Prostate gland (tissue), 2 donors: ENCODE measurements around the gene HMGXB3. TPM values are rescaled to one million over a fixed set of nuclear protein-coding genes. Genes with fewer than 3 reads are reported as not detected.
"Not testable (repeated sequence)": the region's sequence is repeated elsewhere in the genome, so short reads cannot be mapped to it uniquely, and the experiment has no call there.

Experiments used
- DNase-seq: peaks from one replicate; pipeline ENCODE4 v3.0.0-alpha.2; 2019; ENCODE audit warnings: low spot score
- H3K27ac ChIP-seq, 2 donors: fragments of 200-600 bp; sonication (generic); 2 replicates each; pipeline ENCODE4 v1.5.1; 2017 to 2019
- H3K27me3 ChIP-seq: fragments of 200-600 bp; sonication (generic); replicated peaks from 2 replicates; pipeline ENCODE4 v1.5.1; 2019; ENCODE audit not compliant: insufficient read depth
- H3K36me3 ChIP-seq, 2 donors: fragments of 200-600 bp; sonication (generic); 1 replicate in 1 of 2; 2 replicates in 1 of 2; pipeline versions ENCODE4 v1.5.1 to v1.8.1; 2017 to 2019
- H3K4me1 ChIP-seq: fragments of 200-600 bp; sonication (generic); replicated peaks from 2 replicates; pipeline ENCODE4 v1.5.1; 2019
- H3K4me3 ChIP-seq, 2 donors: fragments of 200-600 bp; sonication (generic); 2 replicates each; pipeline ENCODE4 v1.5.1; 2017 to 2019
- H3K9me3 ChIP-seq: fragments of 200-600 bp; sonication (generic); 2 replicates; pipeline ENCODE4 v1.5.1; 2017
- POLR2A ChIP-seq: fragments of 450-650 bp; IDR thresholded peaks from one replicate; pipeline ENCODE4 v1.6.1; 2016; ENCODE audit warnings: antibody characterized with exemption, mild to moderate bottlenecking
- POLR2AphosphoS5 ChIP-seq: sonication (generic); formaldehyde crosslinking; IDR thresholded peaks from one replicate; pipeline ENCODE4 v1.6.1; 2017; ENCODE audit warnings: antibody characterized with exemption
- WGBS: methylation state at CpG from one replicate; pipeline ENCODE4 v1.1.5; 2018; 5-methylcytosine and 5-hydroxymethylcytosine counted together
- intact Hi-C: fragments of 100-400 bp; cut with DNase I; formaldehyde crosslinking; loops from one replicate; pipeline ENCODE4 v1.14.2; 2022
- total RNA-seq, 2 donors: library from RNA; depleted of rRNA; stranded (reverse); fragments of >200 nt; gene quantifications; one replicate each; pipeline ENCODE4 v1.1.0, GENCODE V29; 2016
- TF ChIP-seq, protein P1 (sequence below), 4 experiments: fragments of 200-600 bp in 2 of 4; fragments of 450-650 bp in 2 of 4; sonication (generic) in 2 of 4; IDR thresholded peaks; 1 replicate in 3 of 4; 2 replicates in 1 of 4; pipeline ENCODE4 v1.5.1; 2016 to 2019; ENCODE audit warnings: antibody characterized with exemption in 4 of 4, mild to moderate bottlenecking in 2 of 4, moderate library complexity in 2 of 4

HMGXB3 gene
- total RNA-seq, 2 donors from 2014 or later = 49.6 to 64.2 TPM

DNA sequence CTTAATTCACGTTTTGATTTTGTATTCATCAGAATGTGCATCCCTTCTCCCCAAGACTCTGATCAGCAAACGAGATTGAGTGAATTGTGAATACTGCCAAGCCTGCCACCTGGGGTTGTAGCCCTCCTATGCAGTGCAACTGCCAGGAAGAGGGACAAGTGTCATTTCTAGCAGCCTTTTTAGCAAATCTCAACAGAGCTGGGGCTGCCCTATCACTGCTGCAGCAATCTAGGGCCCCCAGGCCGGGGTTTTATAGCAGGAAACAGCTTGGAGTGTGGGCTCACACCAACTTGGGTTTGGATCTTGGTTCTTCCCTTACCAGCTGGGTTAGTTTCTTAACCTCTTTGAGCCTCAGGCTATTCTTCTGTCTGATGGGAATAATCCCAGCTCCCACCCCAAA, 81.8 kb downstream of the HMGXB3 start:
- TF ChIP-seq POLR2AphosphoS5 = no peak
- TF ChIP-seq, protein P1, sequence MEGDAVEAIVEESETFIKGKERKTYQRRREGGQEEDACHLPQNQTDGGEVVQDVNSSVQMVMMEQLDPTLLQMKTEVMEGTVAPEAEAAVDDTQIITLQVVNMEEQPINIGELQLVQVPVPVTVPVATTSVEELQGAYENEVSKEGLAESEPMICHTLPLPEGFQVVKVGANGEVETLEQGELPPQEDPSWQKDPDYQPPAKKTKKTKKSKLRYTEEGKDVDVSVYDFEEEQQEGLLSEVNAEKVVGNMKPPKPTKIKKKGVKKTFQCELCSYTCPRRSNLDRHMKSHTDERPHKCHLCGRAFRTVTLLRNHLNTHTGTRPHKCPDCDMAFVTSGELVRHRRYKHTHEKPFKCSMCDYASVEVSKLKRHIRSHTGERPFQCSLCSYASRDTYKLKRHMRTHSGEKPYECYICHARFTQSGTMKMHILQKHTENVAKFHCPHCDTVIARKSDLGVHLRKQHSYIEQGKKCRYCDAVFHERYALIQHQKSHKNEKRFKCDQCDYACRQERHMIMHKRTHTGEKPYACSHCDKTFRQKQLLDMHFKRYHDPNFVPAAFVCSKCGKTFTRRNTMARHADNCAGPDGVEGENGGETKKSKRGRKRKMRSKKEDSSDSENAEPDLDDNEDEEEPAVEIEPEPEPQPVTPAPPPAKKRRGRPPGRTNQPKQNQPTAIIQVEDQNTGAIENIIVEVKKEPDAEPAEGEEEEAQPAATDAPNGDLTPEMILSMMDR (IDR thresholded peaks at IDR 0.05) = no peak
- TF ChIP-seq POLR2A = no peak
- no peak overlapping the region for H3K4me3 ChIP-seq
- no peak for DNase-seq
- no peaks in the 10 kb centered on the region for H3K27me3 ChIP-seq
- intact Hi-C loops = no loop called here
- H3K27ac ChIP-seq = no peak overlapping the region
- no peaks in the 10 kb centered on the region for H3K9me3 ChIP-seq
- WGBS = 58% methylated on average over 3 of the region's 3 CpGs
- H3K4me1 ChIP-seq = no peaks in the 10 kb centered on the region
- H3K36me3 ChIP-seq = no peaks in the 10 kb centered on the region

DNA sequence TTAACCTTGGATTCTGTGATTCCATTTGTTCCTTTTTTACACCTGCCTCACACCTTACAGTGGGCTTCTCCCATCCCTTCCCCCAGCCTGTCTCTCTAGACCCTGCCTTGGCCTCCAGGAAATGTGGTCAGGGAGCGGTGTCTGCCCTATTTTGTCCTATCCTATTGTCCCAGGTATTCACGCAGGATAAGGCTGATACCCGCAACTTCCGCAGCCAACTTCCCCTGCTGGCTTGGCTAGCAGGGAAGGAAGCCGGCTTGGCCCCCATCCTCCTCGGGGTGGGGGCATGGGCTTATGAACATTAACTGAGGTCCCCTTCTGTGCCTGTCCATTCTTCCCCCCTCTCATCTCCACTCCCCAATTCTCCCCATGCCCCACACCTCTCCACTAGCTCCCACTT, 82.3 kb downstream of the HMGXB3 start:
- H3K36me3 ChIP-seq = no peaks in the 10 kb centered on the region
- WGBS = 89% methylated on average over 6 of the region's 6 CpGs
- DNase-seq = no peak
- intact Hi-C loops = no loop called here
- TF ChIP-seq POLR2A (no peak), POLR2AphosphoS5 (no peak)
- TF ChIP-seq, protein P1 (IDR thresholded peaks at IDR 0.05) = no peak
- H3K9me3 ChIP-seq = no peaks in the 10 kb centered on the region
- H3K27ac ChIP-seq = no peak overlapping the region
- H3K4me1 ChIP-seq = no peaks in the 10 kb centered on the region
- no peak overlapping the region for H3K4me3 ChIP-seq
- no peaks in the 10 kb centered on the region for H3K27me3 ChIP-seq

DNA sequence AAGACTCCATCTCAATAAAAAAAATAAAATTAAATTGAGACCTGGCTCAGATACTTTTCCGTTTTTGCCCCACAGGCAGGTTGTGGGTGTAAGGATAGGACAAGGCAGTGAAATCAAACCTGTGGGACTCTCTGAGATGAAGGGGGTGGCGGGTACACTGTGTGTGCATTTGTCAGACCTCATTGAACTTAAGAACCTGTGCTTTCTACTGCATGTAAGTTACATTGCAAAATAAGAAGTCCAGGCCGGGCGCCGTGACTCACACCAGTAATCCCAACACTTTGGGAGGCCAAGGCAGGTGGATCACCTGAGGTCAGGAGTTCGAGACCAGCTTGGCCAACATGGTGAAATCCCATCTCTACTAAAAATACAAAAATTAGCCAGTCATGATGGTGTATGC, 84.2 kb downstream of the HMGXB3 start:
- H3K27me3 ChIP-seq, DNase-seq, H3K4me3 ChIP-seq, H3K27ac ChIP-seq, intact Hi-C loops, H3K36me3 ChIP-seq, H3K9me3 ChIP-seq, H3K4me1 ChIP-seq: not testable (repeated sequence)
- 97% methylated on average over 6 of the region's 6 CpGs for WGBS

DNA sequence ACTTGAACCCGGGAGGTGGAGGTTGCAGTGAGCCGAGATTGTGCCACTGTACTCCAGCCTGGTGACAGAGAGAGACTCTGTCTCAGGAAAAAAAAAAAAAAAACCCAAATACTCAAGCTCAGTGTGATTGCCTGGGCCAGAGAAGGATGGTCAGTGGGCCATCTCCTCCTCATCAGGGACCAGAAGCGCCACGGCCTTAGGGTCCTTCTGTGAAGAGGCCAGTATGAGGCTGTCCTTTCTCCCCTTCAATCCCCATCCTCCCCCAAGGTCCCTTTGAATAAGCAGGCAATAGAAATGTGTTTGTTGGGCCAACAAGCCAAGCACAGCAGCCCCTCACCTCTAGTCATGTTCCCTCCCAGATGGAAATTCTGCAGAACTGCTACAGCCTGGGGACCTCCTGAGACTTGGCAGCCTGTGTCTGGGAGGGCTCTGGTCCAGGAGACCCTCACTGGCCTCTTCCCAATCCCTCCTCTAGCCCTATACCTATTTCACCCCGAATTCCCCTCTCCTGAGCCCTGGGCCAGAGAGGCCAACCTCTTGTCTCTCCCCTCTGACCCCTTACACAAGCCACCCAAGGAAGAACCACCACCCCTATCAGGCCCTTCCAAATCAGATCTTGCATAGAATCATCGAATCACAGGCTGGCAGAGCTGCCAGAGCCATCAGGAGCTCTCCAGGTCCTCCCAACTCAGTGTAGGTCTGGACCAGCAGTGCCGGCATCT, 84.8 kb downstream of the HMGXB3 start:
- 90% methylated on average over 7 of the region's 7 CpGs for WGBS
- H3K36me3 ChIP-seq = no peaks in the 10 kb centered on the region
- no peaks in the 10 kb centered on the region for H3K27me3 ChIP-seq
- TF ChIP-seq POLR2AphosphoS5 (no peak), POLR2A (no peak)
- TF ChIP-seq, protein P1 (IDR thresholded peaks at IDR 0.05) = no peak
- H3K4me1 ChIP-seq = no peaks in the 10 kb centered on the region
- no peak overlapping the region for H3K4me3 ChIP-seq
- no peak for DNase-seq
- H3K9me3 ChIP-seq = no peaks in the 10 kb centered on the region
- H3K27ac ChIP-seq = no peak overlapping the region
- intact Hi-C loops = no loop called here

DNA sequence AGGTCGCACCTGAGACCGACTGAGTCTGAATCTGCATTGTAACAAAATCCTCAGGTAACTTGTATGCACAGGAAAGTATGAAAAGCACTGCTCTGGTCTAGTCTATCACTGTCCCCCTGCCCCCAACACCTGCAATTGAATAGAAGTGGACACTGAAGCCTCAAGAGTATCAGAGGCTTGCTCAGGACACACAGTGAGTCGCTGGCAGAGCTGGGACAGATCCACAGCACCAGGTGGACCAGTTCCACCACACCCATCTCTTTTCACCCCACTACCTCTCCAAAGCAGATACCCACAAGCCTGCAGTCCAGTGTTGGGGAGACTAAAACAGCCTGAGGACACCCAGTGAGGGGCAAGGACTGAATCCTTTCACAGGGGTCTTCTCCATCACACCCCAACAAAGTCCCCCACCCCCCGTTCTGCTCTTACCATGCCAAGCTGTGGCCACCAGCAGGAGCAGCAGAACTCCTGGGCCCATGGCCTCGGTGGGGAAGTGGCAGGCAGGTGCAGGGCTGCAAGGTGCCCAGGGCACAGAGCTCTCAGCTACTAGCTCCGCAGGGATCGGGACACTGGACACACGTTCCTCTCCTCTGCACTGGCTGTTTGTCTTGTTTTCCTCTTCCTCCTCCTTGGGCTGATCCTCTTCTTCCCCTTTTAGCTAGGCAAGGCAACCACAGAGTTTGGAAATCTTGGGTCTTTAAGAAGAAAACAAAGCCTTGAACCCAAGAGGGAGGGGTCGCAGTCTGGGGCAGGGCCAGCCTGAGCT, 85.6 kb downstream of the HMGXB3 start, which contains the start of gene CSF1R:
CSF1R (minus strand) TSS at position 605 of the 766 bp plus-strand sequence; CDS start at position 478, 127 bp downstream.
- H3K9me3 ChIP-seq = no peaks in the 10 kb centered on the region
- 88% methylated on average over 9 of the region's 9 CpGs for WGBS
- H3K27ac ChIP-seq = no peak within 1 kb of the TSS
- no peak for DNase-seq
- no peaks in the 10 kb centered on the region for H3K4me1 ChIP-seq
- TF ChIP-seq POLR2A (no peak), POLR2AphosphoS5 (no peak)
- TF ChIP-seq, protein P1 (IDR thresholded peaks at IDR 0.05) = no peak
- H3K36me3 ChIP-seq = no peaks in the 10 kb centered on the region
- intact Hi-C loops = no loop called here
- H3K27me3 ChIP-seq = no peaks in the 10 kb centered on the region
- no peak within 1 kb of the TSS for H3K4me3 ChIP-seq
